ENCODE data around the gene KRT83.

Gene KRT83

DNA sequence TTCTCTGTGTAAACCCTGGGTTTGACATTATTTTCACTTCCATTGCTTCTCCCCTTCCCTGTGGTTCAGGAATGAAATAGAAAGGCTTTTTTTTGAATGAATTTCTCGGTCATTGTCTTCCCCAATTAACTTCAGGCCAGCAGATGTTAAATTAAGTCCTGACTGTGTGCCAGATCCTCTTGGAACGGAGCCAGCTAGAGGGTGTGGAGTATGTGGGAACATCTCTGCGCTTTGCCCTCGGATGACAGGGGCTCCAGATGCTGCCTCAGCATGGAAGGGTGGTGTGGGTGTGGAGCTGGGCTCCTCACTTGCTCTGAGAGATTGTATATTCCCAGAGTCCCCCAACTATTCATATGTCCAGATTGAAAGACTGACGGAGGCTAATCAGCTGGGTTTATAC lies 33.0 kb upstream of the KRT83 start:
- no peak overlapping the region for H3K4me3 ChIP-seq (ENCODE audit: low read length)
- no peak for DNase-seq (ENCODE audit: low read depth)
- TF ChIP-seq, protein P1, sequence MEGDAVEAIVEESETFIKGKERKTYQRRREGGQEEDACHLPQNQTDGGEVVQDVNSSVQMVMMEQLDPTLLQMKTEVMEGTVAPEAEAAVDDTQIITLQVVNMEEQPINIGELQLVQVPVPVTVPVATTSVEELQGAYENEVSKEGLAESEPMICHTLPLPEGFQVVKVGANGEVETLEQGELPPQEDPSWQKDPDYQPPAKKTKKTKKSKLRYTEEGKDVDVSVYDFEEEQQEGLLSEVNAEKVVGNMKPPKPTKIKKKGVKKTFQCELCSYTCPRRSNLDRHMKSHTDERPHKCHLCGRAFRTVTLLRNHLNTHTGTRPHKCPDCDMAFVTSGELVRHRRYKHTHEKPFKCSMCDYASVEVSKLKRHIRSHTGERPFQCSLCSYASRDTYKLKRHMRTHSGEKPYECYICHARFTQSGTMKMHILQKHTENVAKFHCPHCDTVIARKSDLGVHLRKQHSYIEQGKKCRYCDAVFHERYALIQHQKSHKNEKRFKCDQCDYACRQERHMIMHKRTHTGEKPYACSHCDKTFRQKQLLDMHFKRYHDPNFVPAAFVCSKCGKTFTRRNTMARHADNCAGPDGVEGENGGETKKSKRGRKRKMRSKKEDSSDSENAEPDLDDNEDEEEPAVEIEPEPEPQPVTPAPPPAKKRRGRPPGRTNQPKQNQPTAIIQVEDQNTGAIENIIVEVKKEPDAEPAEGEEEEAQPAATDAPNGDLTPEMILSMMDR (conservative IDR thresholded peaks at IDR 0.05; ENCODE audit: low read depth, low read length) = no peak

DNA sequence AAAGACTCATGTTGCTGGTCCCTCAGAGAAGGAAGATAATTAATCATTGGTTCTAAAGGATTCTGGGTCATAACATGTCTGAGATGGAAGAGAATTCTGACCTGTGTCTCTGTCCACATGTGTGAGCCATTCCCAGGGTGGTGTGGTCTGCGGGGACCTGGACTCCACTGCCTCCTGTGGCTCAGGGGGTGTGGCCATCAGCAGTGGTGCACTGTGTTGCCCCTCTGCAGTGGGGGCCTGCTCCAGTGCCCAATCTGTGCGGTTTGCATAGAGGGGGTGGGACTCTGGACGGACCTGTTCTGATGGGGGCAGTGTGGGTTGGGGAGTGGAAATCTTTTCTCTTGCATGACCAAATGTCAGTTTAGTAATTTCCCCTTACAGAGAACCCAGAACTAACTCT lies 32.6 kb upstream of the KRT83 start:
- TF ChIP-seq, protein P1 (conservative IDR thresholded peaks at IDR 0.05; ENCODE audit: low read depth, low read length) = no peak
- DNase-seq (ENCODE audit: low read depth) = no peak
- H3K4me3 ChIP-seq (ENCODE audit: low read length) = no peak overlapping the region

DNA sequence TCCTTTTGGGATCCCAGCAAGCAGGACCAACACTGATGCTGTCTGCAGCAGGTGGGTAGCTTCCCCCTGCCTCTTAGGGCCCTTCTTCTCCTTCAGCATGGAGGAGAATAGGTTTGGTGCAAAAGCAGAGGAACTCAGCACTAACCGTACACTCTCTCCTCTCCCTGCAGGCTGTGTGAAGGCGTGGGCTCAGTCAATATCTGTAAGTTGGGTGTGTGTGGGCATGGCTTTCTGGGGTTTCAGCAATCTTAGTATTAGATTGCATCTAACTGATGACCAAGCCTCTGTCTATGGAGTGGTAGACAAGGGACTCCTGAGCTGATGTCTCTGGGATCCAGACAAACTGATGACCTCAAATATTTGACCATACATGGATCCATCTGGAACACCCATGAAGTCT lies 31.8 kb upstream of the KRT83 start:
- DNase-seq (ENCODE audit: low read depth) = no peak
- H3K4me3 ChIP-seq (ENCODE audit: low read length) = no peak overlapping the region
- TF ChIP-seq, protein P1 (conservative IDR thresholded peaks at IDR 0.05; ENCODE audit: low read depth, low read length) = no peak

DNA sequence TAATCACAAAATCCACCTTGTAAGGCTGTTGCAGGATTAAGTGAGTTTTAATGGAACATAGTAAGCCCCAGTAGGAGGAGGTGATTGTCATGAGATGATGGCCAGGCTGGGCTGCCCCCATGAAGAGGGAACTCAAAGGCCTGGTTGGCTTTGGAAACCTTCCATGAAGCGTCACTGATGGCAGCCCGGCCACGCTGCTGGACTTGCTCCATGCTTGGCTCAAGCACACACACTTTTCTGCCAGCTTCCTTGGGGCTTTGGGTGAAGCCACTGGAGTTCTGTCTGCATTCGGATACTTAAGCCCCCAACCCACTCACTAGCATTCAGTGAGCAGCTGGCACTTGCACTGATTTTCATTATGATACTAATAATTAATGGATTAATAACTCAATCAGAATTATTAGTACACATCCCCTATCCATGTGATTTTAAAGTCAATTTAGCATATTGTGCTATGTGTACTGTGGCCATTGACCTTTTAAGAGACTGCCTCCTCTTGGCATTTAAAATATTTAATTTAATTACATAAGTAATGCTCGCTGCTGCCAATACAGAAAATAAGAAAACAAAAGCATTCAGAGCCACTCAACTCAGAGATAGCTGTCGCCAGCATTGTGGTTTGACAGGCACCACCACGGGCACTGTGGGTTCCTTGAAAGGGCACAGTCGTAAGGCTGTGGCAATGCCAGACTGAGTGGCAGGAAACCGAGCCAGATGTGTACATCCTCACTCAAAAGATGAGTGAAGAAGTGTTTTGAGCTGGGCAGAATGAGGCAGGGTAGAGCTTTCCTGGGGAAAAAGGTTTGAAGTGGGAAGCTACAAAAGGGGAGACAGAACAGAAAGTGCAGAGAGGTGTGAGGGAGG lies 30.2 kb upstream of the KRT83 start:
- no peak overlapping the region for H3K4me3 ChIP-seq (ENCODE audit: low read length)
- TF ChIP-seq, protein P1 (conservative IDR thresholded peaks at IDR 0.05; ENCODE audit: low read depth, low read length) = no peak
- no peak for DNase-seq (ENCODE audit: low read depth)

DNA sequence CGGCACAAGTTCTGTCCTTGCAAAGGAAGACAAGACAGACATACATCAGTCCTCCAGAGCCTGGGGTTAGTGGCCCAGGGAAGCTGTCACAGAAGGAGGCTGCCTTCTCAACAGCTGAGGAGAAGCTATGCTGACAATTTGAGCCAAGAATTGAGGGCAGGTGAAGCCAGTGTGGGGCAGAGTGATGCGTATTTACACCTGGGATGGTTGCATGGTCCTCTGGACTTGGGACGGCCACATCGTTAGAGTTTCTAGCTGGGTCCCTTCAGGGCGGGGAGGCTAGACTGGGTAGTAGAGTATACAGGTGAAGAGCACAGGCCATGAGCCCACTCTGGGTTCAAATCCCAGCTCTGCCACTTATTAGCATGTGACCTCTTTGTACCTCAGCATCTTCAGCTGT lies 29.6 kb upstream of the KRT83 start:
- TF ChIP-seq, protein P1 (conservative IDR thresholded peaks at IDR 0.05; ENCODE audit: low read depth, low read length) = no peak
- H3K4me3 ChIP-seq (ENCODE audit: low read length) = no peak overlapping the region
- DNase-seq (ENCODE audit: low read depth) = no peak

DNA sequence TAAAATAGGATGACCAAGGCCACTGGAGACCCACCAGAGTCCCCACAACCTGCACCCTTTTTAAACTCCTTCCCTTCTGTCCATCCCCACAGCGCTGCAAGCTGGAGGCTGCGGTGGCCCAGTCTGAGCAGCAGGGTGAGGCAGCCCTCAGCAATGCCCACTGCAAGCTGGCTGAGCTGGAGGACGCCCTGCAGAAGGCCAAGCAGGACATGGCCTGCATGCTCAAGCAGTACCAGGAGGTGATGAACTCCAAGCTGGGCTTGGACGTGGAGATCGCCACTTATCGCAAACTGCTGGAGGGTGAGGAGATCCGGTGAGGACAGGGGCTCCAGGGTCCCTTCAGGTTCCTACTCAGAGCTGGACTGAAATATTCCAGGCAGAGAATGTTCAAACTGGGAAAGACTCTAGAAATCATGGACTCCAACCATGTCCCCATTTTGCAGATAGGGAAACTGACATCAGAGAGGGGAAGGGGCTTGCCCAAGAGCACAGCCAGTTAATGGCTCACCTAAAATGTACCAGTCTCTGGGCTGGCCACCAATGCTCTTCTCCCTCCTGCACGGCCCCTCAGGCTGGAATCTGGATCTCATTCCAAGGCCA lies 28.9 kb upstream of the KRT83 start:
- TF ChIP-seq, protein P1 (conservative IDR thresholded peaks at IDR 0.05; ENCODE audit: low read depth, low read length) = no peak
- no peak for DNase-seq (ENCODE audit: low read depth)
- H3K4me3 ChIP-seq (ENCODE audit: low read length) = no peak overlapping the region

DNA sequence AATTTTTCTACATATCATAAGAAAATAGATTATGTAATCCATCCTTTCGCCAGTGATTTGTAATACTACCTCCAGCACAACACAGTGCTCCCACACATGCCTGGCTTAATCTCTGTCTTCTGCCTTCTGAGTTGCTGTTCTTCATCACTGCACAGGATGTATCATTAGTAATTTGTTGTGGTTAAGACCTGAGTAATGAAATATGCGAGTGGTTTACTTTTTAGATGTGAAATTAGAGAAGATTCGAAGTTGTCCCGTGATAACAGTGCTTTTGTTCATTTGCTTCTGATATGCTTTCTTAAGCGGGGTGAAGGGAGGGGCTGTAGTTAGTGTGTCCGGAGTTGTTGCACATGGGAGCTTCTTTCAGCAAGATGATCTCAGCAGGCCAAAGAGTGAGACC lies 28.0 kb upstream of the KRT83 start:
- TF ChIP-seq, protein P1 (conservative IDR thresholded peaks at IDR 0.05; ENCODE audit: low read depth, low read length) = no peak
- no peak overlapping the region for H3K4me3 ChIP-seq (ENCODE audit: low read length)
- DNase-seq (ENCODE audit: low read depth) = no peak

Measured in retinal pigment epithelial cell (primary cell).